ENCODE data around the gene CASP6.

GRCh38 chr4:109648266-109648996 is 54.8 kb downstream of the CASP6 start:
- TF ChIP-seq EZH2 (IDR thresholded peaks at IDR 0.05) (no peak), POLR2AphosphoS5 (IDR thresholded peaks at IDR 0.05; ENCODE audit: borderline replicate concordance, low read depth, low read length) (no peak), FOXP2 (optimal IDR thresholded peaks at IDR 0.05; ENCODE audit: control extremely low read depth, extremely low read length, insufficient read depth) (no peak)

All from SK-N-MC (cell line).